ENCODE data around the gene PKP1.

The PKP1 gene

GRCh38 chr1:201354151-201354900 is 71.0 kb downstream of the PKP1 start:
- DNase-seq, result no peak

- DNase-seq, result no peak
Observed at GRCh38 chr1:201354901-201355295, 71.6 kb downstream of the PKP1 start.

DNA sequence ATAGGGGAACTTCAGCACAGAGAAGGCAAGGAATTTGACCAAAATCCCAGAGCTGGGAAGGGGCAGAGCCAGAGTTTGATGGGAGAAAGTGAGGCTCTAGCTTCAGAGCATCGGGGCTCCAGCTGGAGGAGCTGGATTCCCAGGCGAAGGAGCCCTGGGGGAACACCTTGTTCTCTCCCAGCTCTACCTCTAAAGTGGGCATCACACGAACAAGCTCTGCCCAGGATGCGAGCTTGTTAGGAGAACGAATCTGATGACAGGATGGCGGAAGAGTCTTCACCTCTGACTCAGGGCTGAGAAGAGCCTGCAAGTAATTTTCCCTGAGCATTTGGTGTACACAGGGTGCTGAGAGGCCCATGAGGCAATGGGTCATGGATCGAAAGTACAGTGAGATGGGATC is 72.2 kb downstream of the PKP1 start:
- DNase-seq, result no peak

DNA sequence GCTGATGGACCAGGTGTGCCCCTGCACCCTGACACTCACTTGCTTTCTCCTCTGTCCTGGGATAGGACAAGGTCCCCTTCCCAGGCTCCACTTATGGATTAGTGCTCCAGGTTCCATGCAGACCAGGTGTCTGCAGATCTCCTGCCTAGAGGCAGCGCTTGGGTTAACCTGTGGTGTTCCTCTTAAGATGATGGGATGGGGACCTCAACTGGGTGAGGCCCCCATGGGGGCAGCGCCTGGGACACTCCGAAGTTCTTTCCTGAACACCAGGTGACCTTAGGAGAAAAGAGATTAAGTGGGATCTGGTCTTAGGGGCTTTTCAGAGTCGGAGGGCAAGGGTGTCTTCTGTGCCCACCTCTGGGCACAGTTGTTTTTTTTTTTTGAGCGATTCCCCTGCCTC is 72.9 kb downstream of the PKP1 start:
- no peak for DNase-seq

DNA sequence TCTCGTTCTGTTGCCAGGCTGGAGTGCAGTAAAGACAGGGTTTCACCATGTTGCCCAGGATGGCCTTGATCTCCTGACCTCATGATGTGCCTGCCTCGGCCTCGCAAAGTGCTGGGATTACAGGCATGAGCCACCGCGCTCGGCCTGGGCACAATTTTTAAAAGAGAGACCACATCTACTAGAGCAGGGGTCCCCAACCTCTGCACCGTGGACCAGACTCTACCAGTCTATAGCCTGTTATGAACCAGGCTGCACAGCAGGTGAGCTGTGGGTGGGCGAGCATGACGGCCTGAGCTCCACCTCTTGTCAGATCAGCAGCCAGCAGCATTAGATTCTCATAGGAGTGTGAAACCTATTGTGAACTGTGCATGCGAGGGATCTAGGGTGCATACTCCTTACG is 73.4 kb downstream of the PKP1 start:
- DNase-seq, result no peak

DNA sequence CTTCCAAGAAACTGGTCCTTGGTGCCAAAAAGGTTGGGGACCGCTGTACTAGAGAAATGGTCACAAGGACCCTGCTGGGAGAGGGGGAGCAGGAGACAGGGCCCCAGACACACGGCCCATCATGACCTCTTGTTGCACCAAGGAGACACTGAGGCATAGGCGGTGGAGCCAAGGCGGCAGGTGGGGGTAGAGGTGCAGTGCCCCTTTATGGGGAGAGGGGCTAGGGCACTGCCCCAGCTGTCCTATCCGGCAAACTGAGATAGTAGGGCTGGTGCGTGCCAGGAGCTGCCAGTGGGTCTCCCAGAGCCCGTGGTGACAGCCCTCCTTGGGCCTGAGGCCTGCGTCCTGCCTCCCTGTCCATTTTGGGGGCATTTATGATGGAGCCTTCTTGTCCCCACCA is 73.9 kb downstream of the PKP1 start:
- no peak for DNase-seq

- DNase-seq, result no peak
Observed at GRCh38 chr1:201357636-201358348, 74.5 kb downstream of the PKP1 start.

DNA sequence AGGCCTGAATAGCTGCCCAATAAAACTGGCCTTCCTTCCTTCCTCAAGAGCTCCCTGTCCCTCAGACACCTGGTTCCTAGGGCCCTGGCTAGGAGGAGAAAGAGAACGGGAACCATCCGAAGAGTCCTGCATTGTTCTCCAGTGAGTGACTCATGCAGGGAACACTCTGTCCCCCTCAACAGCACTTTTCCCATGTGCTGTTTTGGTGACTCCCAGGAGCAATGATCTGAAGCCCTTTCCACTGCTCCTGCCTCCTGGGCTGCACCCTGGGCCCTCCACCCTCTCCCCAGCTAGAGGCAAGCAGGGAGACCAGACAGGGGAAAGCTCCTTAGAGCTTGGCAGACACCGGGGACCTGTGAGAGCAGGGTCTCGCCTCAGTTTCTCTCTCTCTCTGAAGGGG is 75.3 kb downstream of the PKP1 start:
- DNase-seq, result no peak

DNA sequence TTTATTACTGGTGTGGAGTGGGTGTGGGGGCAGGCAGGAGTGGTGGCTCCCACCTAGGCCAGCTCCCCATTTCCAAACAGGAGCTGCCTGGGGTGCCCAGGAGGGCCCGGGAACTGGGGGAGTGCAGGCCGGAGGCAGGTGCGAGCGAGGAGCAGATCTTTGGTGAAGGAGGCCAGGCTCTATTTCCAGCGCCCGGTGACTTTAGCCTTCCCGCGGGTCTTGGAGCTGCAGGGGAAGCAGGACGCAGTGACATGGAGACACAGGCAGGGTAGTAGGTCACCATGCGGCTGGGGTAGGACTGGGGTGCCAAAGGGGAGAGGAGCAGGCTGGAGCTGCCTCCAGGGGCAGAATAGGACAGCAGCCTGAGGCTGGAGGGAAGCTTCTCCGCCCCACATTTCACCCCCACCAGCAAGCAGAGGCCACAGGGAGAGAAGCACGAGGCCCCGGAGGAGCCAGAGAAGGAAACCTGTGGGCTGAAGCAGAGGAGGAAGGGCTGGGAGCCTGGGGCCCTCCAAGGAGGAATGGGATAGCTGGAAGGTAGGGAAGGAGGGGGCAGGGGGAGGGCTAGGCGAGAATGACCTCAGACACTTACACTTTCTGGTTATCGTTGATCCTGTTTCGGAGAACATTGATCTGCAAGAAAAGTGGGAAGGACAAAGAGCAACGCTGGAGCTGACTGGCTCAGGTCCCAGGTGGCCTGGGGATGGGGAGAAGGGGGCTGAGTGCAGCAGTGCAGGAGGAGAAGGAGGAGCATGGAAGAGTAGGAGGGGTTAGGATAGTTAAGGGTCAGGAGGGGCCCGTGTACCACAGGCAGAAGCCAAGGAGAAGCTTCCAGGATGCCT is 75.9 kb downstream of the PKP1 start:
- DNase-seq, result no peak

- DNase-seq, result no peak
Observed at GRCh38 chr1:201359873-201360210, 76.5 kb downstream of the PKP1 start.

DNA sequence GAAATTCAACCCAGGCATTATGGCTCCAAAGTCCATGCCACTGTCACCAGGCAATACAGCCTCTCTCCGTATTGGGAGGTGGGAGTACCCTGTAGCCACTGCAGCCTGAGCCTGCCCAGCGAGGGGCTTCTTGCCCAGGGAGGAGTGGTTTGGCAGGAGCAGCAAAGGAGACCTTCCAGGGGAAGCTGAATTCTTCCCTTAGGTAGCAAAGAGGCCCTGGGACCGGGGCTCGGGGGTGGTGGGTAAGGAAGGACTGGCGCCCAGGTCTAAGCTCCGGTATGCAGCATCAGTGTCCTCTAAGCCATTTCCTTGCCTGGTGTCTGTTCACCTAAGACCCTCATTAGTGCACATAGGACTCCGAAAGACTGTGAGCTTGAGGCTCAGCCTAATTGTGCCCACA is 77.2 kb downstream of the PKP1 start:
- no peak for DNase-seq

DNA sequence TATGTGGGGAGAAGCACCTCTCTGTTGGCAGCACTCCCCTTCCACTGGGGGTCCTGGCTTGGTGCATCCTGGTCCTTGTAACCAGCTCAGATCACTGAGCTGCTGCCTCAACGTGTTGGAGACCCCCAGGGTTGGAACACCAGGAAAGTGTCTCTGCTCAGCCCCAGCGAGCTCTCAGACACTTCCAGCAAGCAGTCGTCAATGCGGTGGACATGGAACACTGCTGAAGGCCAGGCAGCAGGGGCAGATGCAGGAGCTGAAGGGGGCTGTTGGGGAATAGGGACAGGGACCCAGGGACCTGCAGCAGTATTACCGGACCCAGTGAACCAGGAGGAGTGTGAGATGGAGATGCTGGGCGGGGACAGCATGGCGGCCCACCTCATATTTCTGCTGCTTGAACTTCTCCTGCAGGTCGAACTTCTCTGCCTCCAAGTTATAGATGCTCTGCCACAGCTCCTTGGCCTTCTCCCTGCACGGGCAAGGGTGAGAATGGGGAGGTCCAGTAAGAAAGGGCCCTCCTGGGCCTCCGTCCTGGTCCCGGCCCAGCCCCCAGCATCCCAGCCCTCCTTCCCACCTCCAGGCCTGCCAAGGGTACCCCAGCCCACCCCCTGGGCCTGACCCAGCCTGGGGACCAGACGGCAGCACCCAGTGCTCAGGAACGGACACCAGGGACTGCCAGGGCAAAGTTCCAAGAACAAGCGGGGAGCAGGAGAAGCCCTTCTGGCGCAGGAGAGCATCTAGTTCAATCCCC is 77.8 kb downstream of the PKP1 start:
- DNase-seq, result no peak

GRCh38 chr1:201361652-201362504 is 78.6 kb downstream of the PKP1 start:
- DNase-seq, result peak in 1 of 5 experiments; percentile 23

GRCh38 chr1:201362906-201363305 is 79.6 kb downstream of the PKP1 start:
- DNase-seq, result no peak

DNA sequence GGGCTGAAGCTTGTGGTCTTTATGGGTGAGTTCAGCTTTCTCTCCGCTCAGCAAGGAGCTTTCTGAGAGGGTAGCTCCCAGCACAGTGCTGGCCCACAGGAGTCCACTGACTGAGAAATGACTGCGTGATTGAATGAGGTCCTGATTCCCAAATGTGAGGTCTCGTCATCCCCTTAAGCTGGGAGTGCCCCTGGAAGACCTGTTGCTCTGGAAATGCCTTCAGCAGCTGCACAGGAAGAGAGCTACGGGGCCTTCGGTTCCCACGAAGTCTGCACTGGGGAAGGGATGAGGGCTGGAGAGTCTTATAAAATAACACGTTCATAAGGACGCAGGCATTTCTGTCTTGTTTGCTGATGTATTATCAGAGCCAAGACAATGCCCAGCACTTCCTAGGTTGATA is 80.2 kb downstream of the PKP1 start:
- no peak for DNase-seq

DNA sequence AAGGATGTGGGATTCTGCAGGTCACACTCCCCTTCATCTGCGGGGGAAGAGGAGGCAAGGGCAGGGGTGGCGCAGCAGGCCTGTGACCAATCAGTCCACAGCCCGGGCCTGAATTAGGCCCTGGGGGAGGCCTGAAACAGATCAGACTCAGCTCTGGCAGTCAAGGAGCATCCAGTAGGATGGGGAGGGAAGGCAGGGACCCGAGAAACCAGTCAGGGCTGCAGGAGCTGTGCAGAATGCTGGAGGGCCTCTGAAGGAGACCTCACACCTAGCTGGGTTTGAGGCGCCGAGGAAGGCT is 81.5 kb downstream of the PKP1 start:
- DNase-seq, result no peak

DNA sequence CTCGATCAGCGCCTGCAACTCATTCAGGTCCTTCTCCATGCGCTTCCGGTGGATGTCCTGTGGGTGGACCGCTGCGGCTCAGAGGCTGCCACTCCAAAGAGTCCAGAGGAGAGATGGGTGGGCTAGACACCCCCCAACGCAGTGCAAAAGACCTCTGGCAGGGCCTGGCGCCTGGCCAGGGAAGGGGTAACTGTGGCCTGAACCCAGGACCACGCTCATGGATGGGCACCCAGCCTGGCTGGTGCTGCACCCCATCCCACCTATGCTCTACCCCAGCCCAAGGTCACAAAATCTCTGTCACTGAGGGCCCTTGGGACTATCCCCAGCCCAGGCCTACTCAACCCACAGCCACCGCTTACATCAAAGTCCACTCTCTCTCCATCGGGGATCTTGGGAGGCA is 81.9 kb downstream of the PKP1 start:
- no peak for DNase-seq

- no peak for DNase-seq
Observed at GRCh38 chr1:201366696-201367095, 83.4 kb downstream of the PKP1 start.

GRCh38 chr1:201369209-201369608 is 85.9 kb downstream of the PKP1 start:
- no peak for DNase-seq

GRCh38 chr1:201370500-201370899 is 87.2 kb downstream of the PKP1 start:
- DNase-seq, result no peak

GRCh38 chr1:201371276-201371675 is 88.0 kb downstream of the PKP1 start:
- no peak for DNase-seq

DNA sequence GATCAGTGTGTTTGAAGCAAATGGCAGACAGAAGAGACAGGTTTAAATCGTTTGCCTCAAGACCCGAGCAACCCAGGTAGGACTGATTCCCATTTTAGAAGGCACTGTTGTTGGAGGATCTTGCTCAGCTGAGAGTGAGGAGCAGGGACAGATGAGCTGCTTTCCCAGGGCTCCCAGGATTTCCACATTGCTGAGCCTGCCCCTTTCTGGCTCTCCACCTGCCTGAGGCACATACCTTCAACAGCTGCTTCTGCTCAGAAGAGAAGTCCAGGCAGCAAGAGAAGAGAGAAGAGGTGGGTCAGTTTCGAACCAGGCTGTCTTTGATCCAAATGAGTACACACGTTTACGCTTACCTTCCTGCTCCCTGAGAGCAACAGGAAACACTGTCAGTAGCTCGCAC is 88.5 kb downstream of the PKP1 start:
- DNase-seq, result no peak
